WI38 (cell line): ENCODE measurements around the gene PPP3CA.

Experiments
- H3K4me3 ChIP-seq: 2 replicates; pipeline ENCODE4 v1.5.1; 2011; ENCODE audit warnings: low read depth, mild to moderate bottlenecking, control low read depth, low read length
- CTCF ChIP-seq: IDR thresholded peaks from 2 replicates; pipeline ENCODE4 v1.5.1; 2012; ENCODE audit warnings: low read depth, mild to moderate bottlenecking, control low read depth, low read length

Gene PPP3CA

GRCh38 chr4:101283434-101283833, 63.9 kb downstream of the PPP3CA start:
- TF ChIP-seq CTCF: no peak
- H3K4me3 ChIP-seq: no peak overlapping the region

DNA sequence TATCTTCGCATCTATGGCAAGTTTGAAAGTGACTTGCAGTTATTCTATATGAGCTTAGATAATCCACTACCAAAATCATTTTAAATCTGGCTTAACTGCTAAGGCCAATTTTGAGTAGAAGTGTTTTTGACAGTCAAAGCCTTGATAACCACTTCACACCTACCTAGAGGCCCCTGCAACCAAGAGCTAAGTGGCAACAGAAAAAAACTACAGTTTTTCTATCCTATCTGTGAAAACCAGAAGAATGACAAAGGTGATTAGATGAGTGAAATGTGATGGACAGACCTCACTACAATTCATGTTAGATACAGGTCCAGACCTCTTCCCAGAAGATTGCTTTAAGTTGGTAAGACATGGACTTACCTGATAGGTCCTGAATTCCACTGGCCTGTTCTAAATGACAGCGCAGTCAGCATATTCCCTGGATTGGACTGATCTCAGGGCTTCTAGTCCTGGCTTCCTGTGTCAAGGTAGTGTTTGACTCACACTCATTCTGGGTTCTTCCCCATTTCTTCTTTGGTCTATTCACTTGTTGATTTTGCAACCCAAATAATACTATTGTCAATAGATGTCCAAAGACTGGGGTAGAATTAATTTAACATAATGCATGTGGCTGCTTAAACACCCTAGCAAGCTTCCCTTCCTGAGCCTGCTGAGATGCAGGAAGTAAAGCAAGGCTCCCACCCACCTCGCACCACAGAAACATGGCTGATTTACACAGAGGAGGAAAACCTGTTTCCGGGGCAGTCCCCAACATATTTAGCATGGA, 65.1 kb downstream of the PPP3CA start:
- TF ChIP-seq CTCF: no peak
- no peak overlapping the region for H3K4me3 ChIP-seq

DNA sequence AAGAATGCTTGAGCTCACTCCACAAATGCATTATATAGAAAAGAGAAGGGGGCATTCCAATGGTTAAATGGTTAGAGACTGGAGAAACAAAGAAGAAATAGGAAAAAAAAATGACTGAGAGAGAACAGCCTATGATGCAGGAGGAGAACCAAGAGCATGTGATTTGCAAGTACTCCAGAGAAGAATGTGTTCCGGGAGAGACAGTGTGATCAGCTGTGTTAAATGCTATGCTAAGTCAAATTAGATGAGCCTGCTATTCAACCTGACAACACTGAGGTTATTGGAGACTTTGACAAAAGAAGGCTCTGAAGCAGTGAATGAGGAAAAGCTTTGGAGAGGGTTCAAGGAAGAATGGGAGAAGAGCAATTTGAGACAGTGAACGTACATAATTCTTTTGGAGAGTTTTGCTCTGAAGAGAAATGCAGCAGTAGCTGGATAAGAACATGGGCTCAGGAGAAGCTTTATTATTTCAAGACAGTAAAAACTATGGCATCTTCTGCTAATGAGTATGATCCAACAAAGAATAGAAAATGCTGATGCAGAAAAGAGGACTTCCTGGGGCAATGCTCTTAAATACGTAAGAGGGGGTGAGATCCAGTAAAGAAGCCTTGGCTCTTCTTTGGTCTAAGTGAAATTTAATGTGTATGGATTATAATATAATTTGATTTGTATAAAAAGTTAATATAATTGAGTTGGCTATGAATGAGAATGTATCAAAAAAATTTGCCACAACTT, 66.3 kb downstream of the PPP3CA start:
- no peak overlapping the region for H3K4me3 ChIP-seq
- TF ChIP-seq CTCF: no peak

DNA sequence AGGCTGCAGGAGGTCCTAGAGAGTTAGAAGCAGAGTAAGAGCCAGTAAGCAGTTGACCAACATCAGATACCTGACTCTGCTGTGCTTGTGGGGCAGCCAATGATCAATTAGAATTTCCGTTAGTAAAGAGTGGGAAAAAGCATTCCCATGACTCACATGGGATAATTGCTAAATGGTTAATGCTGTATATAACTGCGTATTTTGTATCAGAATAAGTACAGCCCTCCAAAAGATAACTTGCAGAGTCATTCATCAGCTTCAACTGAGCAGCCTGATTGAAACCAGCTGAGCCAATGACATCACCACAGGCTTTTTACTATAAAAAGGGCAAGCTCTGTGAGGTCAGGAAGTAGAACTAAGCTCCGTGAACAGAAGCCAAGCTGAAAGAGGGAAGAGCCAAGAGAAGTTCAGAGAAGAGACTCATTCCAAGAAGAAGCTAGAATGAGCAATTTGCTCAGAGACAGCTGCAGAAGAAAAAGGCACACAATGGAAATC, 67.9 kb downstream of the PPP3CA start:
- H3K4me3 ChIP-seq: no peak overlapping the region
- no peak for TF ChIP-seq CTCF

DNA sequence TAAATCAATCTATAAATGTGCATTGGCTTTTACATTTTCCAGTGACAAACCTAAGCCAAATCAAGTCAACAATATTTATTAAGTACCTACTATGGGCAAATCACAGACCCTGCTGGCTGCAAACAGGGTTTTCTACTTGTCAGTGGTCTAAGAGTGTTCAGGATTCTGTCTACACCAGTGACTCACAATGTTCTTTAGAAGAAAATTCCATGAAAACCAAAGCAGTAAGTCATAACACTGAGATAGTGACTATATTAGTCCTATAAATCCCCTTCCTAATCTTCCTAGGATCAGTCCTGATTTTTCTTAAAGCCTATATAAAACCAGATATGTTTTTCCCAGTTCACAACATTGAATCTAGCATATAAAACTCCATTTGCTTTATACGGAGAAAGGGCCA, 69.7 kb downstream of the PPP3CA start:
- no peak for TF ChIP-seq CTCF
- no peak overlapping the region for H3K4me3 ChIP-seq

DNA sequence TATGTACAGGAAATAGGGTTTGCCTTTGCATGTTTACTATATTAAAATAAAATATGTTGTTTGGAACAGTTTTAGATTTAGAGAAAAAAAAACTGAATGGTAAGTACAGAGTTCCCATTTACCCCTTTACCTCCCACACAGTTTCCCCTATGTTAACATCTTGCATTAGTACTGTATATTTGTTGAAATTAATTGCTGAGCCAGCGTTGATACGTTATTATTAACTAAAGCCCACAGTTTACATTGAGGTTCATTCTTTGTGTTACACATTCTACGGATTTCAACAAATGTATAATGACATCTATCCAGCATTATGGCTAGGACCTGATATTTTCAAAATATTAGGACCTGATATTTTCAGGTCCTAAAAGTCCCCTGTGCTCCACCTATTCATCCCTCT, 70.7 kb downstream of the PPP3CA start:
- no peak overlapping the region for H3K4me3 ChIP-seq
- TF ChIP-seq CTCF: no peak
